ENCODE measurements around the gene TMBIM4. TPM values are rescaled to one million over a fixed set of nuclear protein-coding genes. Genes with fewer than 3 reads are reported as not detected.
A peak's percentile ranks its signal among the peaks of the same experiment; 100 is the strongest.

TMBIM4 gene
- total RNA-seq, 3 donors from 2014 or later: 117 to 178 (median 157) TPM

DNA sequence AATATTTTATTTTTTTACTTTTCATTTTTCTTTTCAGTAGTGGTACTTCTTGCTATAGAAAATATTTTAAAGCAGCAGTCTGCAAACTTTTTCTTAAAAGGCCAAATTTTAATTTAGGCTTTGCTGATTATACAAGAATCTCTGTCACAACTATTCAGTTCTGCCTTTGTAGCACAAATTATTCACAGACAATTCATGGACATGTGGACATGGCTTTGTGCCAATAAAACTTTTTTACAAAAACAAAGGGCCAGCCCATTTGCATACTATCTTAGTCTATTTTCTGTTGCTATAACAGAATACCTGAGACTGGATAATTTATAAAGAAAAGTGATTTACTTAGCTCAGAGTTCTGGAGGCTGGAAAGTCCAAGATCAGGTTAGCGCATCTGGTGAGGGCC is 56.3 kb downstream of the TMBIM4 start:
- no peaks in the 10 kb centered on the region for H3K4me1 ChIP-seq (ENCODE audit: low read depth)
- intact Hi-C loops (cut with DNase I, micrococcal nuclease): no loop called here
- H3K9me3 ChIP-seq: no peaks in the 10 kb centered on the region
- no peak for TF ChIP-seq CTCF (IDR thresholded peaks at IDR 0.05)
- H3K36me3 ChIP-seq (ENCODE audit: low read depth): no peaks in the 10 kb centered on the region
- DNase-seq (no peak), ATAC-seq (no peak)
- H3K4me3 ChIP-seq: no peak overlapping the region

DNA sequence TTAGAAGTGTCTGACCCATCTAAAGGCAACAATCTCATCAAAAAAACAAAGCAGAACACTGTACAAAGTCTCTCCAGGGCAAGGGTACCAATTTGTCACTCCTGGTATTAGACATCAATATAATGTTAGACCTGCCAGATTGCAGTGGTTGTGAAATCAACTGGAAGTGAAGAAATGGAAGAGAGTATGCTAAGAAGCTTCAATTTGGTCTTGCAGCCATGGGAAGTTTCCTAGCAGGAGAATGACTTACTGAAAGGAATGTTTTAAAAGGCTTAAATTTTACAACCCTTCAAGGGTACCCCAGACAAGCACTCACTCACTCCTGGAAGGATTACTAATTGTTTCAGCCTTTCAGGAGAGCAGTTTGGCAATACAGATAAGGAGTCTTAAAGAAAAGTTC is 58.2 kb downstream of the TMBIM4 start:
- Histone ChIP-seq H3K4me3 (no peak overlapping the region), H3K4me1 (ENCODE audit: low read depth) (no peaks in the 10 kb centered on the region), H3K9me3 (no peaks in the 10 kb centered on the region), H3K36me3 (ENCODE audit: low read depth) (no peaks in the 10 kb centered on the region)
- intact Hi-C loops (cut with DNase I, micrococcal nuclease): no loop called here
- ATAC-seq: no peak
- DNase-seq: no peak
- TF ChIP-seq CTCF (IDR thresholded peaks at IDR 0.05): no peak

GRCh38 chr12:66109056-66109455 is 60.7 kb downstream of the TMBIM4 start:
- intact Hi-C loops (cut with DNase I, micrococcal nuclease): no loop called here
- no peaks in the 10 kb centered on the region for H3K4me1 ChIP-seq (ENCODE audit: low read depth)
- TF ChIP-seq CTCF (IDR thresholded peaks at IDR 0.05): no peak
- no peak for ATAC-seq
- no peak for DNase-seq
- H3K36me3 ChIP-seq (ENCODE audit: low read depth): no peaks in the 10 kb centered on the region
- H3K4me3 ChIP-seq: no peak overlapping the region
- H3K9me3 ChIP-seq: no peaks in the 10 kb centered on the region

DNA sequence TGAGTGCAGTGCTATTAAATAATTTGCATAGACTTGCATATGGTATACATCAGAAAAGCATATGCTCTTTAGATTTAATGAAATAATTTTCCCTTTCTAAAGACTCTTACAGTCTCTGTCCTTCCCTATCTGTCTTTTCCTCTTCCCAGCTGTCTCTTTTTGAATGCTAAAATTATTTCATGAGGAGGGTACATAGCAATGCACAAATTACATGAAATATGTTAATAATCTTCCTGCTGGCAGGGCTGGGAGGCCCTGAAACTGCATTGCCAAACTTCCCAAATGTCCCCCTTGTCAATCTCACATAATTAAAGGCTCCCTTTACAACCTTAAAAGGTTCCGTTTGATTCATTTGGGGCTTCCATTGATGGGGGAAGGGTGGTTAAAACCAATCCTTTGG is 61.4 kb downstream of the TMBIM4 start:
- no peak for TF ChIP-seq CTCF (IDR thresholded peaks at IDR 0.05)
- intact Hi-C loops (cut with DNase I, micrococcal nuclease): no loop called here

DNA sequence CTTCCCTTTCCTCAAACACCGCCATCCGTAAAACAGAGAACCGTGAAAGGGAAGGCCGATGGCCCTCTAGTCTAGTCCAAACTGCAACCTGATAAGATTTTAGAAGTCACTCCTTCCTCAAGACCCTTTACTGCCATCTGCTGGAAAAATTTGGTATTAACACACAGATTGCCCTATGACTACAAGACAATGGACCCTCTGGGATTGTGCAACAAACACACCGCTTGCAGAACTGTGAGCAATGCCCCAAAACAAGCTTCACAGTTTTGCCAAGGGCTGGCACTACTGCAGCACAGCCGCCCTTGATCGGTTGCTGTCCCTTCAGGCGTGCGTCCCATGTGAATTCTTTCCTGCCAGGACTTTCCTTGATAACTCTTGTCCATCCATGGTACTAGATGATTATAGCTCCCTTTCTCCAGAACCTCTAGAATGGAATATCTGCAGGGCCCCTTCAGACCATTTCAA is 62.3 kb downstream of the TMBIM4 start:
- peak; percentile 95 for ATAC-seq
- Histone ChIP-seq H3K9me3 (no peaks in the 10 kb centered on the region), H3K4me1 (ENCODE audit: low read depth) (no peaks in the 10 kb centered on the region), H3K36me3 (ENCODE audit: low read depth) (no peaks in the 10 kb centered on the region), H3K4me3 (no peak overlapping the region)
- intact Hi-C loops (cut with DNase I, micrococcal nuclease): no loop called here
- TF ChIP-seq CTCF (IDR thresholded peaks at IDR 0.05): peak; percentile 69
- DNase-seq: peak in 1 of 3 donors; percentile 86

More for the DNA sequence above, 61.4 kb downstream of the TMBIM4 start:
- DNase-seq (no peak), ATAC-seq (no peak)
- no peaks in the 10 kb centered on the region for H3K36me3 ChIP-seq (ENCODE audit: low read depth)
- H3K9me3 ChIP-seq: no peaks in the 10 kb centered on the region
- no peak overlapping the region for H3K4me3 ChIP-seq
- H3K4me1 ChIP-seq (ENCODE audit: low read depth): no peaks in the 10 kb centered on the region

Data from mucosa of descending colon (tissue), 3 donors.